ENCODE results near the gene RGMA.

RGMA gene

DNA sequence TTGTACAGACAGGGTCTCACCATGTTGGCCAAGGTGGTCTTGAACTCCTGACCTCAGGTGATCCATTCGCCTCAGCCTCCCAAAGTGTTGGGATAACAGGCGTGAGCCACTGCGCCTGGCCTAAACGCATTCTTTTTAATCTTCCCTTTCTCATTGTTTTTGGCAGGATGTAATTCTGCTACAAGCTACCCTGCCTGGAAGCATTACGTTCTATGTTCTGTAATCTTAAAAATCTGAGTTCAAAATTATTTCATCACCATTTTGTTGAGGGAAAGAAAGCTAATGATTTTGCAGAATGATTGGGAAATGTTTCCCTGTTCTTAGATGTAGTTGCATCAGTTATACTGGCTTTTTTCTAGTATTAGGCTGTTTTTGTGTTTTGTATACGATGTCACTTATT lies 71.5 kb downstream of the RGMA start:
- no peak for DNase-seq (ENCODE audit: low spot score)

DNA sequence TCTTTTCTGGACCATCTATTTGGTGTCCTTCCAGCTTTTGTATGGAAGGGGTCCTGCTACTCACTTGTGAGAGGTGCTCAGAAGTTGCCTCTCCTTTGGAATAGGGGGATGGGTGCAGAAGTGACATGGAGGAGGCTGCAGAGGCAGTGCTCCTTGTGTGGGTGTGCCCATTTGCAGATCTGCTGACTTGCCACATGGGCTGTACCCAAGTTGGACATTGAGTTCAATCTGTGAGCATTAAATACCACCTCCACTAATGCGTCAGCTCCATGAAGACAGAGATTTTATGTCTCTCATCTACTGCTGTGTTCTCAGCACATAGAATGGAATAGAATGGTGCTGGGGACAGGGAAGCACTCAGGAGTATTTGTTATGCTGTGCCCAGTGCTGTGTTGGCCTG lies 76.2 kb downstream of the RGMA start:
- no peak for DNase-seq (ENCODE audit: low spot score)

DNA sequence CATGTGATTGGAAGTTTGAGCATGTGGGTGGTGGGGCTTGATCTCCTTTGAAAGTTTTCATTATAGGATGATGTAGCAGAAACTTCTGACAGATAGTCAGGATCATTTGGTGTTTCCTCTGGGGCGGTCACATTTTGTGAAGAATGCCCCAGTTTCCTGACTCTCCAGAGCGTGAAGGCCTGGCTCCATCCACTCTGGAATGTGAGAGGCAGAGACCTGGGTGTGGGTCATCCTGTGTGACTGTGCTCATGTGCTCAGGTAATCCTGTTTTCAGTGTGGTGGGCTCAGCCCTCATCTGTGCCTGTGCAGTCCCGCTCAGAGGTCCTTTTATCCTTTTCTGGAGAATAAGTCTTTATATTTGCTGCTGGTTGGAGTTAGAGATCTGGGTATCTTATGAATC lies 81.0 kb downstream of the RGMA start:
- no peak for DNase-seq (ENCODE audit: low spot score)

DNA sequence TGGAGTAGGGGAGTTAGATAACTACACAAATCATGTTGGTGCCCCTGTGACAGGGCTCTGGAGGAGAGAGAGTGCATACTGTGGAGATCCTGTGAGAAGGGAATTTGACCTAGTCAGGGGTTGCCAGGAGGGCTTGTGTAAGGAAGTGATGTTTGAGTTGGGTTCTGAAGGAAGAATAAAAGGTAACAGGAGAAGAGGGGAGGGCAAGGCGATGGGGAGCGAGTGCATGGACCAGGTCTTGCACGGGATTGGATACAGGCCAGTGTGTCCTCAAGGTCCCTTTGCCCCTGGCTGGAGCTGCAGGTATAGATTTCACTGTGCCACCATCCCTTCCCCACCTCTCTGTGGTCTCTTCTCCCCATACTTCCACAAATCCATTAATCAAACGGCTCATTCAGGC lies 83.9 kb downstream of the RGMA start:
- DNase-seq (ENCODE audit: low spot score) = no peak

DNA sequence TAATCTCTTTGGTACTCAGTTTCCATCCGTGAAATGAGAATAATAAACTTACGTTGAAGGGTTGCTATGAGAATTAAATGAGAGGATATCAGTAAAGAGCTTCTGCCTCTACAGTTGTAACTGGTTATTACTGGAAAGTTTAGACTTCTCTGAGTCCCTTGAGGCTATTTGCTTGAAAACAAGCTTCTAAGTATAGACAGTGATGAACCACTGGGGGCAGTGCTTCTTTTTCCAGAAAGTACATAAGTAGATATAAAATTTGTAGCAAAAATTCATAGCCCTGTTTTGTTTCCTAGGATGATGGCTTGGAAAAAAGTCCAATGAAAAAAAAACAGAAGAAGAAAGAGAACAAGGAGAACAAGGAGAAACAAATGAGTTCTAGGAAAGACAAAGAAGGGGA lies 87.1 kb downstream of the RGMA start:
- no peak for DNase-seq (ENCODE audit: low spot score)

DNA sequence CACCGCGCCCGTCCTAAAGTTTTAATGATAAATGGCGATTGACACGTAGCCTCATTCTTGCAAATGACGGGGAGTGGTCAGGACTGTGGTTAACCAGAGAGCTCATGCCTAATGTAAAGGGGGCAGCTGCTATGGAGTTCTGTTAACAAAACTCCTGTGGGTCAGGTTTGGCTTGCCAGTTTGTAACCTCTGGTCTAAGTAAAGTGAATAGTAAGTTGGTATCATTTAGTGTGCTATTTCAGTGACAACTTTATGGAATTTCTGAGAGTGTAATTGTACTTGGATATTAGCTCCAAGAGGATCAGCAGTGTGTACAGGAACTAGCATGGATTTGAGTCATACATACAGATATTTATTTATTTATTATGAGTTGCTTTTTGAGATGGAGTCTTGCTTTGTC lies 87.9 kb downstream of the RGMA start:
- DNase-seq (ENCODE audit: low spot score) = no peak

DNA sequence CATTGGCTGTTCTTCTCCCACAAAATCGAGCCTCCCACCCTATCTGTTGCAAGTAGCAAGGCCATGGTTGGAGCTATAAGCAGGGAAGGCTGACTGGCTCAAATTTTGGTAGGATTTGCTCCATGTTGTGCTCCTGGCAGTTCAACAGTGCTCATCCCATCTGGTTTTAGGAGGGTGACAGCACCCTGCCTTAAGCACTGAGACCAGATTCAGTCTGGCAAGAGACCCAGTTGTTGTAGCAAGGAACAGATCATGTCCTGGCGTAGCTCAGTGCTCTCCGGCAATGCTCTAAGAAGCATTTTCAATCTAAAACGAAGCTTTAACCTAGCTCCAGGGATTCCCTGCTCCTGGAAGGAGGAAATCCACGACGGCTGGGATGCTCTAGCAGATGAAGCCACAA lies 91.2 kb downstream of the RGMA start:
- no peak for DNase-seq (ENCODE audit: low spot score)

DNA sequence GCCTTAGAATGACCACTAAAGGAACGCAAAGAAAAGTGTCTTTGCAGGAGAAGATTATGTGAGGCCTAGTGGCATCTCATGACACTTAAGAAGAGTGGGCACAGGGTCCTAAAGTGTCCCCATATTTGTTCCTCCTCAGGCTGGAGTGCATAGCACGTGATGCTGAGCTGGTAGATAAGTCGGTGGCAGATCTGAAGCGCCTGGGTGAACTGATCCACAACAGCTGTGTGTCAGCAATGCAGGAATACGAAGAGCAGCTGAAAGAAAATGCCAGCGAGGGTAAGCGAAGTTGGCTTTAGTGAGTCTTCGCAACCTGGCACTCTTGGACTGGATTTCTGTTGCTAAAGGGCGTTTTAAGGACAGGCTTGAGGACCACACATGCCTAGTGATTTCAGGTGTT lies 96.3 kb downstream of the RGMA start:
- DNase-seq (ENCODE audit: low spot score) = no peak

DNA sequence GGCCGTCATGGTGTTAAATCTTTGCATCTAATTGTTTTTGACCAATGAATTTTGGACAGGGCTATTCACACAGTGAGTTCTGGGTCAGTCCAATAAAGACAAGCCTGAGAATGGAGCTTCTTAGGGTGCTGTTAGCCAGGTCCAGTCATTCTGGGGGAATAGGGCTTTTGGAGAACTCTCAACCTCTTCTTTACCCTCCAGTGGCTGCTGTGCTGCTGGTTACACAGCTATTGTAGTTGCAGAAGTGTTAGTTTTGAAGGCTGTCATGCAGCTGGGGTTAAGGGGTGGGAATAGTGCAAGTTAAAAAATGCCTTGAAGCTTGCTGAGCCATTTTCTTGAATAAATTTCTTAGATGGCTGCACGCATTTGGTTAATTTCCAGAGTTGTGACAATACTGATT lies 99.0 kb downstream of the RGMA start:
- no peak for DNase-seq (ENCODE audit: low spot score)

DNA sequence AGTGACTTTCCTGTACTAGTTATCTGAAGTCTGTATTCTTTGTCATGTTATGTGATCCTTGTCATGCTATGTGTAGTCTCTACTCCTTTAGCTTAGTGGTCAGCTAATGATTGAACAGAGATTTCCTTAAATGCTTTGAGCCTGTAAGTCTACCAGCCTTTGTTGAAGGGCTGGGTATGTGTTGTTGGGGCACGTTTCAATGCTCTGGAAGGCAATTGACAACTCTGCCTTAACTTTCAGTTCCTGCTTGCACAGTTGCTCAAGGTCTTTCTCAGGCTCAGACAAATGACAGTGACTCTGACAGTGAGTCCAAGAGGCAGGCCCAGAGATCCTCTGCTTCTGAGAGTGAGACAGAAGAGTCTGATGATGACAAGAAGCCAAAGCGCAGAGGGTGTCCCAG lies 99.5 kb downstream of the RGMA start:
- DNase-seq (ENCODE audit: low spot score) = no peak
